ENCODE data around the gene HSPA9. TPM values are rescaled to one million over a fixed set of nuclear protein-coding genes. Genes with fewer than 3 reads are reported as not detected.

The HSPA9 gene
- total RNA-seq, 2 donors from 2014 or later = 79.8 to 98.3 TPM

DNA sequence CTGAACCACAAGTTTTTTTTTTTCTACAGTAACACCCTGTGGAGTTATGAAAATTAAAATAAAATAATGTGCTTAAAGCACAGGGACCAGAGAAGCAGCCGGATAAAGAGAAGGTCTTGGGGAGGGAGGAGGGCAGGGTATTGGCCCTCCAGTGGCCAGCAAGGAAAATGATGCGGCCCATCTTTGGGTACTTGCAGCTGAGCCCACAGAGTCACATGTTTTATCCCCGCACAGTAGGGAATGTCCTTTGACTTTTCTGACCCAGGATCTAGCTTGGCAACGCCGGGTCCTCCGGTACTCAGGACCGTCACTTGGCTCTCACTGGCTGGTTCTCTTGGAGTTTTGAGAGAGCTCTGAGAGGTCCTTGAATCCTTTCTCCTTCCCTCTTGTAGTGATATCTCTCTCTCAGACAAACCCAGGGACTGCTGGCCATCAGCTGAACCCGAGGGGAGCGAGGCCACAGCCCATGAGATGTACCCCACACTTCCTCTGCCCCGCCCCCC, 35.3 kb upstream of the HSPA9 start:
- Histone ChIP-seq H3K4me3 (no peak overlapping the region), H3K36me3 (replicated peaks in 1 of 2; ENCODE audit: insufficient read depth in 1 of 2, low read depth in 2 of 2) (no peaks in the 10 kb centered on the region), H3K9me3 (no peaks in the 10 kb centered on the region), H3K27me3 (no peaks in the 10 kb centered on the region), H3K4me1 (no peaks in the 10 kb centered on the region), H3K27ac (no peak overlapping the region)
- TF ChIP-seq, protein P1, sequence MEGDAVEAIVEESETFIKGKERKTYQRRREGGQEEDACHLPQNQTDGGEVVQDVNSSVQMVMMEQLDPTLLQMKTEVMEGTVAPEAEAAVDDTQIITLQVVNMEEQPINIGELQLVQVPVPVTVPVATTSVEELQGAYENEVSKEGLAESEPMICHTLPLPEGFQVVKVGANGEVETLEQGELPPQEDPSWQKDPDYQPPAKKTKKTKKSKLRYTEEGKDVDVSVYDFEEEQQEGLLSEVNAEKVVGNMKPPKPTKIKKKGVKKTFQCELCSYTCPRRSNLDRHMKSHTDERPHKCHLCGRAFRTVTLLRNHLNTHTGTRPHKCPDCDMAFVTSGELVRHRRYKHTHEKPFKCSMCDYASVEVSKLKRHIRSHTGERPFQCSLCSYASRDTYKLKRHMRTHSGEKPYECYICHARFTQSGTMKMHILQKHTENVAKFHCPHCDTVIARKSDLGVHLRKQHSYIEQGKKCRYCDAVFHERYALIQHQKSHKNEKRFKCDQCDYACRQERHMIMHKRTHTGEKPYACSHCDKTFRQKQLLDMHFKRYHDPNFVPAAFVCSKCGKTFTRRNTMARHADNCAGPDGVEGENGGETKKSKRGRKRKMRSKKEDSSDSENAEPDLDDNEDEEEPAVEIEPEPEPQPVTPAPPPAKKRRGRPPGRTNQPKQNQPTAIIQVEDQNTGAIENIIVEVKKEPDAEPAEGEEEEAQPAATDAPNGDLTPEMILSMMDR (IDR thresholded peaks at IDR 0.05) = no peak
- no peak for TF ChIP-seq POLR2A (IDR thresholded peaks at IDR 0.05)
- ATAC-seq = no peak
- no peak for DNase-seq
- intact Hi-C loops (cut with DNase I) = no loop called here
- WGBS, 2 donors = 65 to 76% methylated on average over 10 of the region's 10 CpGs

DNA sequence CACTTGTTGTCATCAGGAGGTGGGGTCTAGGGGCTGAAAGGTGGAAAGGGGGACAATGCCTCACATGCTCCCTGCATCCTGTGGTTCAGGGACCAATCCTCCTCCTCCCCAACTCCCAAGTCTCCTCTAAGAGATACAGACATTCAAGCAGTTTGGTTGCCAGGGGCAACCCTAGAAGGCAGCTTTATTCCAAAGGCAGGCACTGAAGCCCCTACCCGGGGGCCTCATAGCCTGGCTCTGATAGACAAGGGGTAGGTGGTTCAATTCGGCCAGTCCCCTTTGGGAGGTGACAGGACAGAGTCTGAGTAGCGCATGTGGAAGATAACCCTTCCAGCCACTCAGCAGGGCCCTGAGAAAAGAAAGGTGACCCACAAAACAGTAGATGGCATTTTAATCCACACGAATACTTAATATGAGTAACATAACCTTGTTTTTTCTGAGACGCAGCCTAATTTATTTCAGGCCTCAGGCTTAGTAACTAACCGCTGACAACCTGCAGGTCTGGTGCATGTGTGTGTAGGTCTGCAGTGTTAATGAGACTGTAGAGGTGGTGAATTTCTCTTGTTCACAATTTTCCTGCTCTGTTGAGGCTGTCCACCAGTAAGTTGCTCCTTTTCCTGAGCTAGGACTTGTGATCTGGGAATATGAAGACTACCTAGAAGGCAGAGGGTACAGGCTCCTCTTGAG, 31.3 kb upstream of the HSPA9 start:
- no peak for DNase-seq
- intact Hi-C loops (cut with DNase I) = no loop called here
- no peak overlapping the region for H3K27ac ChIP-seq
- H3K9me3 ChIP-seq = no peaks in the 10 kb centered on the region
- no peak for ATAC-seq
- 79 to 90% methylated on average over 6 of the region's 6 CpGs for WGBS, 2 donors
- no peak for TF ChIP-seq POLR2A (IDR thresholded peaks at IDR 0.05)
- TF ChIP-seq, protein P1 (IDR thresholded peaks at IDR 0.05) = no peak
- H3K36me3 ChIP-seq (replicated peaks in 1 of 2; ENCODE audit: insufficient read depth in 1 of 2, low read depth in 2 of 2) = no peaks in the 10 kb centered on the region
- H3K4me3 ChIP-seq = no peak overlapping the region
- H3K4me1 ChIP-seq = peaks cover 6% of the 10 kb centered on the region
- no peaks in the 10 kb centered on the region for H3K27me3 ChIP-seq

DNA sequence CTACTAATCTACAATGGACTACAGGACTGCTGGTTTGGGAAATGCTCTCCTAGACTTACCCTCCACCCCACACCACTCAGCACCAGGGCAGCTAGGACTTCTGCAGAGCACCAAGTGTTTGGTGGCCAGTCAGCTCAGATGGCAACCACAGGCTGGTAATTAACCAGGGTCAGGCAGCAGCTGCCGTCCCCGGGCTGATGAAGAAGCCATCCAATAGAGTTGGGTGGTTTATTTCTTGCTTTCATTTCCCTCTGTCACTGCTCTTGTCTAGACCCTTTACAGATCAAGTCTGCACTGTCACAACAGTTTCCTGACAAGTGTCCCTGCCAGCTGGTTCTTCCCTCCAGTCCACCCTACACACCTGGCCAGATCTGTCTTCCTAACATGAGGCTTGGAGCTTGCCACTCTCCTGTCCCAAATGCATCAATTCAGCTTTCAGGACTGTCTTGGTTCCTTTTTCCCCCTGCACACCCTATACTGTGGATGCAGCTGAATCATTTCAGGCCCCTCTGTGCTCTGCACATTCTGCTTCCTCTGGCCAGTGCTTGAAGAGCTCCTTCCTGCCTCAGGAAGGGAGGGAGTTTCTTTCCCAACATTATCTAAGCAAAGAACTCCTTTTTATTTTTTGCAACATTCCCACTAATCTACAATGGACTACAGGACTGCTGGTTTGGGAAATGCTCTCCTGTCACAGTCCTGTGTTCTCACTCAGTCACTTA, 30.2 kb upstream of the HSPA9 start:
- no peak for ATAC-seq
- Histone ChIP-seq H3K27ac (no peak overlapping the region), H3K4me3 (no peak overlapping the region), H3K4me1 (peaks cover 10% of the 10 kb centered on the region), H3K36me3 (replicated peaks in 1 of 2; ENCODE audit: insufficient read depth in 1 of 2, low read depth in 2 of 2) (no peaks in the 10 kb centered on the region), H3K27me3 (no peaks in the 10 kb centered on the region), H3K9me3 (no peaks in the 10 kb centered on the region)
- WGBS, 2 donors = 63 to 65% methylated on average over 2 of the region's 2 CpGs
- TF ChIP-seq, protein P1 (IDR thresholded peaks at IDR 0.05) = no peak
- no peak for TF ChIP-seq POLR2A (IDR thresholded peaks at IDR 0.05)
- DNase-seq = no peak
- intact Hi-C loops (cut with DNase I) = no loop called here

DNA sequence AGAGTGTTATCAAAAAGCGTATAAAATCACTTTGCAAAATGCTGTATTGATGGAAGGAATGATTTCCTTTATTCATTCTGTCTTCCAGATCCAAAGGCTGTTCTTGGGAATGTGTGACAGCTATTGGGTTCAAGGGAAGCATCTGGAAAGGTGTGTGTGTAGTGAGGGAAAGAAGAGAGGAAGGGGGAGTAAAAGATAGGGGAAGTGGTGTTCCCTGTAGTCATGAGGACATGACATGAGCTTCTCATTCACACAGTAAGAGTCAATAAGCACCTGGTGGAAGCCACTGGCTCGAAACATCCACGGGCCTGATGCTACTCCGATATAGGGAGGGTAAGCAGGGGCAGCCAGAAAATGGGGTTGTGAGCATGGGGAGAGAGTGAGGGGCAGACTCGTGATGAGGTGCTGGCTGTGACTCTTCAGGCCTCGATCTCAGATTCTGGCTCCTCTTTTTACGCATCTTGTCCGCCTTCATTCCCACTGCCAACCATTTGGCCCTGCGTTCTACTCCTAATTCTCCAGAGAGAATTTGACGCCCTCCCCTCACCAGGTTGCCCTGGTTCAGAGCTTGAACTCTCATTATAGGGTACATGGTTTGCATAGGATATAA, 29.1 kb upstream of the HSPA9 start:
- no peaks in the 10 kb centered on the region for H3K27me3 ChIP-seq
- no peak for ATAC-seq
- no peaks in the 10 kb centered on the region for H3K36me3 ChIP-seq (replicated peaks in 1 of 2; ENCODE audit: insufficient read depth in 1 of 2, low read depth in 2 of 2)
- no peak for DNase-seq
- H3K4me3 ChIP-seq = no peak overlapping the region
- whole genome bisulfite sequencing, 2 donors = 92 to 94% methylated on average over 10 of the region's 10 CpGs
- no peak overlapping the region for H3K27ac ChIP-seq
- TF ChIP-seq, protein P1 (IDR thresholded peaks at IDR 0.05) = no peak
- no peak for TF ChIP-seq POLR2A (IDR thresholded peaks at IDR 0.05)
- peaks cover 10% of the 10 kb centered on the region for H3K4me1 ChIP-seq
- no peaks in the 10 kb centered on the region for H3K9me3 ChIP-seq
- intact Hi-C loops (cut with DNase I) = no loop called here
